ENCODE data around the gene LDLRAD4.

LDLRAD4 gene

DNA sequence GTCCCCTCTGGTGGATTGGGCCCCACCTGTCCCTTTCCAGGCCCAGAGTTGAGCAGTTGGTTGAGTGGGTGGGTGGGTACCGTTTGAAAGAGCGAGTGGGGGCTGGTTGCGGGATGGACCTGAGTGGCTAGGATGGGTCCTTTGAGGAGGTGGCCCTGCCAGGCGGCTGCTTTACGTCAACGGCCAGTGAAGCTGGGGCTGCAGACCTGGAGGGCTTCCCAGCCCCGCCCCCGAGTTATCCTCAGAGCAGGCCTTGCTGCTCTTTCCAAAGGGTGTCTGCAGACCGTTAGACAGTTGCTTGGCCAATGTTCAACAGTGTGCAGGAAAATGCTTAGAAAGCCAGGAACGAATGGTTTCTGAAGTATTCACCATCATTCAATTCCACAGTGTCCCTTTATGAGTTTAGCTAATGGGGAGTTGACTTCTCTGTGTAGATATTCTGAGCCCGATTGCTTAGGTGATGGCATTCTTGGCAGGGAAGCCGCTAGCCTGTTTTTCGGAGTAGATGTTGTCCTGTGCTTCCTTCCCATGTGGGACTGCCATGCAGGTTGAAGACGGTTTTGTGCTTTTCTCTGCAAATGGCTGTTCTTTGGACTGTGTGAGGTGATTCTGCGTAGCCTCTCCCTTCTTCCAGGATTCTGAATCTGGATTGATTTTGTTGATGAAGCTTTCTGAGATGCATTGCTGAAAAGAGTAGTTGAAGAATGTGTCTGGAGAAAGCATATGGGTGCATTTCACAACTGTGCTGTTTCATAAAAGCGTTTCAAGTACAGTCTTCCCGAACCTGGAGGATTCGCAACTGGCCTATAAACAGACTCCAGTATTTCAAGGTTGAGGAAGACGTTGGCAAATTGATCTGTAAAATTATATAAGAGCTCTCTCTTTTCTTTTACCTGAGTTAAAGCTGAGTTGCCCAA is 45.8 kb downstream of the LDLRAD4 start:
- in situ Hi-C loops (cut with MboI; ENCODE audit: low sequenced_read_pairs), result no loop called here

DNA sequence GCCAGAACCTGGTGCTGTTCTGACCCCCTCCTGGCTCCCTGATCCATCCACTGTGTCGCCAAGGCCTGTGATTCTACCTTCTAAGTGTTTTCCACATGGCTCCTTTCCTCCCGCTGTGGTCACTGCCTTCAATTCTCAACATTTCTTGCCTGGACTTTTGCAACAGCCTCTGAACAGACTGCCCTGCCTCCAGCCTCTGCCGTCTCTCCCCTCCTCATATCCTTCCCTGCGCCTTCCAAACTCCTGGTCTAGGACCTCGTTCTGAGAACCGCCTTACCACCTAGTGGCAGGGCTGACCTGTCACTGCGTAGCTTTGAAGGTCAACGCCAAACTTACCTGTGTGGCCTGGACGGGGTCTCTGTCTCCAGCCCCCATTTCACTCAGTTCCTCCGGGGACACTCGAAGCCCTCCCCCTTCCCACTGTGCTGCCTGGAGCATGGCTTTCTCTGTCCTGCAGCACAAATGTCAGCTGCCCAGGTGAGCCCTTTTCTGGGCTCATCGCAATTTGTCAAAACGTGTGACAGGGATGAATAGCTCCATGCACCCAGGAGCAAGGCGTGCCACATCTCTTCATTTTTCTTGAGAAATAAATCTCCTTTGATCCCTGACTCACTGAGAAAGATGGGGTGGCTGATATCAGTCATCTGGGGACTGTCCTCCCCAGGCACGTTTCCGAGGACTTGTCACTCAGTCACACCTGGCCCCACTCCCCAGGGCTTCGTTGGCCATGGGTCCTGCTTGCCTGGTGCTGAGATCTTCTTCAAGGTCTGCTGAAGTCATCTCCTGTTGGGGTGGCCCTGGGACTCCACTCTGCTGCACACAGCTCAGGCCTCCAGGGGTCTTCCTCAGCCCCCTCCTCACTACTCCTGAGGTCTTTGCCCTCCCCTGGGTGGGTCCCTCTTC is 46.7 kb downstream of the LDLRAD4 start:
- in situ Hi-C loops (cut with MboI; ENCODE audit: low sequenced_read_pairs), result no loop called here

DNA sequence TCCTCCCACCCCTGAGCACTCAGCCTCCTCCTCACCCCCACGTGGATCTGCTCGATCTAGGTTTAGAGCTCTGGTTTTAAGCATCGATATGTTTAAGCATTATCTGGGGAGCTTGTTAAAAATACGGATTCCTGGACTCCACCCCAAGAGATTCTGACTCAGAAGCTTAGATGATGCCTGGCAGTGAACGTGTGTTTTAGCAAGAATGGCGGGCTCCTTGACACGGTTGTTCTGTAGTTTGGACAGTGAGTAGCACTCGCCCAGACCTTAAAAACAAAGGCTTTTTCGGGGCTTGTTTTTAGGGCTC is 47.3 kb downstream of the LDLRAD4 start:
- in situ Hi-C loops (cut with MboI; ENCODE audit: low sequenced_read_pairs), result no loop called here

DNA sequence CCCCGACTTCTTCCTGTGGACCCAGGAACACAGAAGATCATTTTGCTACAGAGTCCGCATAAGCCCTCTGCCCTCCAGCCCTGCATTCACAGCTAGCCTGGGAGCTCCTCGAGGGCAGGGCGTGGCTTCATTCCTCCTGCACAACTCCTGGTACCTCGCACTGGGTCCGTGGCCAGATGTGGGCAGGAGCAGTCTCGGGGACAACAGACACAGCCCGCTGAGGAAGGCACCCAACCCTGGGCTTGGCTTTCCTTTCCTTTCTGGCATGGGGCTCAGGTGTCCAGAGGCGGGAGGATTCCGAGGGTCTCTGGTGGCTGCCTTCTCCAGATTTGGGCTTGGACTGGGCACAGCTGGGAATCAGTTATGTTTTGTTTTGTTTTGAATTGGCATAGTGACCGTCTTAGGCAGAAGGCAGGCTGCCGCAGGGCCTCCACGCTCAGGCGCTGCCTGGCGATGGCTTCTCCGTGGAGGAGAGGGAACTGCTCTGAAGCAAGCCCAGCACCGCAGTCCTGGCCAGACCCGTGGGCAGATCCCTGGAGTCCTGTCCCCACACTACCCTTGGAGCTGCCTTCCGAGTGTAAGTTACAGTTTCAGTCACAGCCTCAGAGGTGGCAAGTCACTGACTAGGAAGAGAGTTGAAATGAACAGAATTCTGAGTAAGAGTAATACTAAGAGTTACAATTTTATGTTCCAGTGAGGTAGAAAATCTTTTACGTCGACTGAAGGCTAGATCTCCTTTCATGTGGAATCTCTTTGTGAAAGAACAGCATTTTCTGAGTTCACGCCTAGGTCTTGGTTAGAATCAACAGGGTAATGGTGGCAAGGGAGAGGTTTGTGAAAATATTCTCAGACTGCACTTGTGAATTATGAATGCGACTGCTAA is 47.9 kb downstream of the LDLRAD4 start:
- in situ Hi-C loops (cut with MboI; ENCODE audit: low sequenced_read_pairs), result no loop called here

DNA sequence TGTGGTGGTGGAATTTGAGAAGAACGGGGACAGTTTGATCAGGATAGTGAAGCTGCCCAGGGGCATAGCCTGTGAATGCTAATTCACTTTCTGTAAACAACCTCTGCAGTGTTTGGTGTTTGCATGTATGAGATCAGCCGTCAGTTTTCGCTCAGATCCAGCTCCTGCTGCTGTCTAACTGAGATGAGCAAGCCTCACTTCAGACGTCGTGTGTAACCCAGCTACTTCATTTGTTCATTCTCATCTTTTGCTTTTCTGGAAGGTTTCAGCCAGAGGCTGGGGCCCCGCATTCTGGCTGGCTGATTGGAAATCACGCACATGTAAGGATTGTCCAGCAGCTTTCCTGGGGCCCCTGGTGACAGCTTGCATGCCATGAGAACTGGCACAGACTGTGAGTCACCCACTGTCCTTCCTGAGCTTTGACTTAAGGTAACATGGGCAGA is 48.9 kb downstream of the LDLRAD4 start:
- in situ Hi-C loops (cut with MboI; ENCODE audit: low sequenced_read_pairs), result no loop called here

DNA sequence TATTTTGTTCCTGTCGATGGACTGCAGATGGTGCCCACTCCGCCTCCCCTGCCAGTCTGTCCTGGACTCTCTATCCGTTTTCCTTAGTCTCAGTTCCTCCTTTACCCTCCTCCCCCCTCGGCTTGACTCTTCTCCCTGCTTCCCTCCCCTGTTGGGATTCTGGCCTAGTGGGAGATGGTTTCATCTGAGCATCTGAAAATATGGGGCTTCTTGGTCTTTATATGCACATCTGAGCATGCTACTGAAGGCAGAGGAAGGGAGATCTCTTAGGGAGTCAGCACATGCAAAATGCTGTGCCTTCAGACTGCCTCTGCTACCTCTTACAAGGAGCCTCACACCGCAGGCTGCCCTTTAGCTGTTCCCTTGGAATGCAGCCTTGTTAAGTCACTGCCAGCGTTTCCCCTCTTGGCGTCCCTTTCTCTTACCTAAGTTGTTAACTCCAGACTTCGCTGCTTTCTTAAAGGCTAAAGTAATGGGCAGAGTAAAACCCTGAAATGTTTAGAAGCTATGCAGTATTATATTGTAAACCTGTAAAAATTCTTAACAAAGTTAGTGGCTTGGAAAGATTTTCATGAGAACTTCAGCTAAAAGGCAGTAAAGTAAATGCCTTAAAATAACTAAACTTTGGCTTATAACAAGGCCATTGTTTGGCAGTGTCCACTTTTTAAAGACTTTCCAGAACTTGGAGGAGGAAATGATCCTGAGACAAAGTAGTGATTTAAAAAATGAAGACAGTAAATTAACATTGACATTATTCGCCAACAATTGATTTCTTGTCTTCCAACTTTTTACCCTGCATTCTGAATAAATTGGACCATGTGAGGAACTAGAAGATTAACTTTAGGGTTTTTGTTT is 49.8 kb downstream of the LDLRAD4 start:
- in situ Hi-C loops (cut with MboI; ENCODE audit: low sequenced_read_pairs), result no loop called here

DNA sequence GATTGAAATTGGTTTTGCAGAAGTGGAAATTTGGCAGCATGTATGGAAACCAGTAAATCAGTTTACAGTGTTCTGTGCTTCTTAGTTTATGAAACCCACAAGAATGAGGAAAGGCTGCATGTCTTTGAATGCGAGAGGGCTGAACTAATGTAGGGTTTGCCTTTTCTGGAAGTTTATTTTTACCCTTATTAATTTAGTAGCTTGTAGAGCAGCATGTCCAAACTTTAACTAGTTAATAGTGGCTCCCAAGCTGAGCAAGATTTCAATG is 50.4 kb downstream of the LDLRAD4 start:
- in situ Hi-C loops (cut with MboI; ENCODE audit: low sequenced_read_pairs), result no loop called here

DNA sequence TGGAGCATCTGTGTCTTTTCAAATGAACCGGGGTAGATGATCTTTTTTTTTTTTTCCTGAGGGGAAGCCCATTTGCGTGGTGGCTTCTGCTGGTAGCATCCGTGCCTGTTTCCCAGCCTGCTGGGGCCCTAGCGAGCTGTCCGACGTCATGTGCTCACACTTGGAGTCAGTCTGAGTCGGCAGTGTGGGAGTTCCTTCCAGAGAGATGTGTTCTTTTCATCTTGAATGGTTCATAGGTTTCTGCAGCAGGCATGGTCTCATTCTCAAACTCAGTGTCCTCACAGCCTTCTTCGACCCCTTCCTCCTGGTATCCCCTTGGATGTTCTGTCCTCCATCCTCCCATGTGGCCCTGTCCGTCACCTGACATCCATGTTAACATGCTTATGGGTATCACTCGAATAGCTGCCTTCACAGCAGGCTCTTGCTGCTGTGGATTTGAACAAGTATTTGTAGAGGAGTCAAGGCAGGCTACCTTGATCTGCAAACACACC is 51.0 kb downstream of the LDLRAD4 start:
- in situ Hi-C loops (cut with MboI; ENCODE audit: low sequenced_read_pairs), result no loop called here

DNA sequence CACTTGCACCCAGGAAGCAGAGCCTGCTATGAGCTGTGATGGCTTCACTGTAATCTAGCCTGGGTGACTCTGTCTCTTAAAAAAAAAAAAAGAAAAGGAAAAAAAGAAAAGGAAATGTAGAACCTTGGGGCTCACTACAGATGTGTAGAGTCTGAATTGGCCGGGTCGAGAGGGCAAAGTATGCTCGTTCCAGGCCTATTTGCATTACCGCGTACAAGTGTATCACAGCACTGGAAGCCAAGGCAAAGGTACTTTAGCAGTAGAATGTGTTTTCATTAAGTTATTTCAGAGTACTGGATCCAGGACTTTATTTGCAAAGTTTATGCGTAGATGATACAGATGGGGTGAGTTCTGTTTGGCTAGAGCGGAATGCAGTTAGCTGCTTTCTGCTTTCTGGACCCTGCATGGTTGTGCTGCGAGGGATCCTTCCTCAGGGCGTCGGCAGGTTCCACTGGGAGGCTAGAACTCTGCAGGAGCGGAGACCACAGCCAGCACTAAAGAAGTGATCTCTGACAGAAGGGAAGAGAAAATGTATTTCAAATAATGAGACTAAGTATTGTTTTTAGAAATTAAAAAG is 51.8 kb downstream of the LDLRAD4 start:
- in situ Hi-C loops (cut with MboI; ENCODE audit: low sequenced_read_pairs), result no loop called here

DNA sequence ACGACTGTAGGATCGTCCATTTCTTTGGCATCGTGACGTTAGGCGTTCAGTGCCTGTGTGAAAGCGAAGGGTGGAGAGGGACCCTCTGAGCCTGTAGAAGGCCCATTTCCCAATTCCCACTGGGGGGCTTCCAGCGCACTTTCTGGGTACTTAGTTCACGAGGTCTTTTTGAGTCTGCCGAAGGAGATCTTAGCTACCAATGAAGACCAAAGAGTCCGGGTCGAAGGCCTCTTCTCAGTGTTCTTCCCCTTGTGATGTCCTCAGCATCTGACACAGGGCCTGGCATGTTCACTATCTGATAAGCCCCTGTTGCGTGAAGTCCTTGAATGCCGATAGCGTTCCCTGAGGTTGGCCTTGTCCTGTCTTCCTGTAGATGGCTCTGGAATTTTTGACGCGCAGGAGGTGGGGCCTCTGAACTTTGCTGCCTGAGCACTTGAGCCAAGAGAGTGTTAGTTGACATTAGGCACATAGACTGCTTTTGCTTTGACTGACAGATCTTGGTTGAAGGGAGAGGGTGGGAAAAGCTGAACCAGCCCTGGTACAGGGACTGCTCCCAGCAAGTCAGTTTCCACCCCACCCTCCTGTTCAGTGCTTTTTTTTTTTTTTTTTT is 52.8 kb downstream of the LDLRAD4 start:
- in situ Hi-C loops (cut with MboI; ENCODE audit: low sequenced_read_pairs), result no loop called here

DNA sequence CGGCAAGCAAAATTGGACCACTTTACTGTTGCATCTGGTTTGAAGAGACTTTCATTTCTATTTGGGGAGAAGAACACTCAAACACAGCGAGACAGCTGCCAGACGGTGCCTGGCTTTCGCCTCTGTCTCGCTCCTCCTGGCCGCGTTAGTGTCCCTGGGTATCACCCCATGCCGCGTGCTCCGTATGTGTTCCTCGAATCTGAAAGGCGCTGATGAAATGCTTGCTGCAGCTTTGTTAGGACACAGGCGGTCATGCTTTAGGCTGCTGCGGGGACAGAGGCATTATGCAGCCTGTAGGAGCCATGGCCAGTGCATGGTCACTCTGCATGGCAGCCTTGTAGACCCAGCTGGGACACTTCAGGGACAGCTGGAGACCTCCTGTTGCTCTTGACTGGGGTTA is 53.9 kb downstream of the LDLRAD4 start:
- in situ Hi-C loops (cut with MboI; ENCODE audit: low sequenced_read_pairs), result no loop called here

DNA sequence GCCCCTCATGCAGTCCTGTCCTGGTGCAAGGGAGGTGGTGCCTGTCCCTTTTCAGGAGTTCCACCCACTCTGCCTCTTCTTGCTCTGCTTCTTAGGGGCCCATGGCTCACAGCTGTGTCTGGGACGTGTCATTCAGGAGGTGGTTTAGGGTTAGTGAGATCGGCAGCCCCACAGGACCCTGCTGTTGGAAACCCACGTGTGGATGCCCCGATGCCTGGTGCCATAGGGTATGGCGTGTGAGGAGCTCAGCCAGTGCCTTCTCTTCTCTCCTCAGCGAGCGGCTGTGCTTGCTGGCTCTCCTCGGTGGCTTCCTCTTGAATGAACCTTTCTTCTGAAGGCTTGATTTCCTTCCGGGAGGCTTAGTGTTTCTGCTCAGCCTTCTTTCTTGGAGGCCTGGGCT is 55.2 kb downstream of the LDLRAD4 start:
- in situ Hi-C loops (cut with MboI; ENCODE audit: low sequenced_read_pairs), result no loop called here

DNA sequence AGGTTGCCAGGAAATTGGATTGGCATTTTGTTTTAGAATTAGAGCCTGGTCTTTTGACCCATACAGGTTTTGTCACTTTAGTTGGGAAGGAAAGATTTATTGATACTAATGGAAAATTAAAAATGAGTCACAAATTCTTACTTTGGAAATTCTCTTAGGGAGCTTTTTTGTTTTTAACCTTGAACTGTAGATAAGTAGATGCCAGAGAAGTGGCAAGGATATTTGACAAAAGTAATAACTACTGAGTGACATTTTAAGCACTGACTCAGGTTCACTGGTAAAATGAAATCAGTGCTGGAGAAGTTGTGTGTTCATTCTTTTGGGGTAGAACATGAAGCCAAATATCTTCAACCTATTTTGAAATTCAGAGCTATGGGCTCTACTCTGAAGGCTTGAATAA is 56.5 kb downstream of the LDLRAD4 start:
- in situ Hi-C loops (cut with MboI; ENCODE audit: low sequenced_read_pairs), result no loop called here

DNA sequence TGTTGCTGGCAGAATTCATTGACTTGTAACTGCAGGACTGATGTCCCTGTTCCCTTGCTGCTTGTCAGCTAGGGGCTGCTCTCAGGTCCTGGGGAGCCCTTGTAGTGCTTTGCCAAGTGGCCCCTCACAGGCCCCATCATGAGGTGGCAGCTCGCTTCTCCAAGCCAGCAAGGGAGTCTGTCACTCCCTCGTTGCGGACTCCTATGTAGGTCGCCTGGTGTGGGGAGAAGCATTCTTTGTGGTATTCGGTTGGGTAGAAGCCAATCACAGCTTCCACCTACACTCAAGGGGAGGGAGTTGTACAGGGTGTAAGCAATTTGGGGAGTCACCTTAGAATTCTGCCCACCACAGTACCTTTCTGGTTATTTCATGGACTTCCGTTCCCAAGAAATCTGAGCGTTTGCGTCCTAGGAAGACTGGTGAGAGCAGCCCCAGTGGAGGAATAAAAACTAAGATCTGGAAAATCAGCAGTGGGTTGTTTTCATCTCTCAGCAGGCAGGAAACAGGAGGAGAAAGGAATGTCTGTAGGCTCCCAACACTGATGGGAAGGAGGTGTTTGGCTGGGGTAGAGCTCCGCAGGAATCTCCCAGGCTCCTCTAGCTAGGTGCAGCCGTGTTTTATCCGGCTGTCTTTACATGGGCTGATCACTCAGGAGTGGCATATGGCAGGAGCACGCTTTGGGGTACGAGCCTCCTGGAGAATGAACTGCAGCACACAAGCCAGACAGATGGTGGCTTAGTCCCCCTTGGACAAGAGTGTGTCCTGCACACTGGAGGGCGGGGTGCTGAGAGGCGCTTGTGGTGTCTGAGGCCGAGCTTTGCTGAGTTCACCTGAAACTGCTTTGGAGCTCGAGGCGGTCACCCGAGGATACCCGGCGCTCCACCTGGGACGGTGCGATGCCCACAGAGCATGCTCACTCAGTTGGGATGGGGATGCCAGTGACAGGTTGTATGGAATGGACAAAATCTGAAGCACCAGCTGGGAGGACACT is 58.3 kb downstream of the LDLRAD4 start:
- in situ Hi-C loops (cut with MboI; ENCODE audit: low sequenced_read_pairs), result no loop called here

DNA sequence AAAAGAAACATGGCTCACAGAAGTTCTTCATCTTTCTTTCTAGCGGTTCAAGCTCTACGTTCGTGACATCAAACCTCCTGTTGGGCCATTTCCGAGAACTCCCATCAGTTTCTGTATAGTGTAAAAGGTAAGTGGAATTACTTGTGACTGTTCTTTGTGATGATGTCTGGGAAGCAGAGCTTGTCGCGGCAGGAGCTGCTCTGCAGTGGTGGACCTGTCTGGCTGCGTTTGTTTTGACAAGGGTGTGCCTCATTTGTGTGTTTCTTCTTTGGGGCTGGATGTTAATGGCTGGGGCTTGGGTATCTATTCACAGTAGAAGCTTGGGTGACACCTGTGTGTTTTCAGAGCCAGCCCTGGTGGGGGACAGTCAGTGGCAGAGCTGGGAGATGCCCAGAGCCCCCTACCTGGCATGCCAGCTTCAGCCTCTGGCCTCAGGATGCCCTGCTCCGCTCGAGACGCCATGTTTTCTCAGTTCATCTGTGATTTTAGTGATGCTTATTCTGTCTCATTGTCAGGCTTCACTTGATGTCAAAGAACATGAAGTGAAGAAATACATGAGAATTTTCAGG is 59.6 kb downstream of the LDLRAD4 start:
- in situ Hi-C loops (cut with MboI; ENCODE audit: low sequenced_read_pairs), result no loop called here

DNA sequence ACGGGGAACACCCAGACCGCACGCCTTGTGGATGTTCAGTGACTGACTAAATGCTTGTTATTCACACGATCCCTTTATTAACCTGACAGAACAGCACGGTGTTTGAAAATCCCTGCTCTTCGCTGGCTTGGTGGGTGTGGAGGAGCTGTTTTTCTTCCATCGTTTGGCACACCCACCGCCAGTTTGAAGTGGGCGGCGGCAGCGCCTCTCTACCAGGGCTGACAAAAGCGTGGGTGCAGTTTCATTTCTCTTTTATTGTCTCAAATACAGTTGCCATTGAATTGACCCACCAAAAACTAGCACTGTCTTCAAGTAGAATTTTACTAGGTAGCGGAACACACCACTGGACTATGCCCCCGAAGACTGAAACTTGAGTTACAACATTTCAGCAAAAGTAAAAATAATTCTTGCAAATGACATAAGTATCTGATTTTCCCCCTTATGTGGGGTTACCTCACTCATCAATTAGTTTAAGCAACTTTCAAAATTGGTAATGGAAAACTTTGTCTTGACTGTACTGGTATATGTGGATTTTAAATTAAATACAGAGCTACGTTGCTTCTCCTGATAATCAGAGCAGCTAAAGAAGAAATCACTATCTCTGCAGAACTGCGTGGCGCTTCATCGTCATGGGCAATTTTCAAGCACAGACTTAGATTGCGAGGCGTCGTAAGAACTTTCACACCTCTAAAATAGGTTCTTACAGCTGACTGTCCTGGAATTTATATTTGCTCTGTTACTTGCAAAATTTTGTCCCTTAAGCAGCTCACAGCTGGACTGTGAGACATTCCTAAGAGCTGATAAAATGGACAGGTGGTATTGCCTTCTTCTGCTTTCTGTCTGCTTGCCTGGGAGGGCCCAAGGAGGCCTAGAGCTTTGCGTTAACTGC is 60.9 kb downstream of the LDLRAD4 start:
- in situ Hi-C loops (cut with MboI; ENCODE audit: low sequenced_read_pairs), result no loop called here

All from HL-60/S4 treated with phorbol 12-myristate 13-acetate at 8.2 ng/mL for 4 days and 3 days (cell line).